A204.1 (cell line): ENCODE measurements around the gene FOXP4.

Experiments
- FAIRE-seq: peaks from 2 replicates; lab custom pipeline; 2012; peaks lifted over from hg19 to GRCh38; lab: Jason Lieb, UNC

Gene FOXP4

DNA sequence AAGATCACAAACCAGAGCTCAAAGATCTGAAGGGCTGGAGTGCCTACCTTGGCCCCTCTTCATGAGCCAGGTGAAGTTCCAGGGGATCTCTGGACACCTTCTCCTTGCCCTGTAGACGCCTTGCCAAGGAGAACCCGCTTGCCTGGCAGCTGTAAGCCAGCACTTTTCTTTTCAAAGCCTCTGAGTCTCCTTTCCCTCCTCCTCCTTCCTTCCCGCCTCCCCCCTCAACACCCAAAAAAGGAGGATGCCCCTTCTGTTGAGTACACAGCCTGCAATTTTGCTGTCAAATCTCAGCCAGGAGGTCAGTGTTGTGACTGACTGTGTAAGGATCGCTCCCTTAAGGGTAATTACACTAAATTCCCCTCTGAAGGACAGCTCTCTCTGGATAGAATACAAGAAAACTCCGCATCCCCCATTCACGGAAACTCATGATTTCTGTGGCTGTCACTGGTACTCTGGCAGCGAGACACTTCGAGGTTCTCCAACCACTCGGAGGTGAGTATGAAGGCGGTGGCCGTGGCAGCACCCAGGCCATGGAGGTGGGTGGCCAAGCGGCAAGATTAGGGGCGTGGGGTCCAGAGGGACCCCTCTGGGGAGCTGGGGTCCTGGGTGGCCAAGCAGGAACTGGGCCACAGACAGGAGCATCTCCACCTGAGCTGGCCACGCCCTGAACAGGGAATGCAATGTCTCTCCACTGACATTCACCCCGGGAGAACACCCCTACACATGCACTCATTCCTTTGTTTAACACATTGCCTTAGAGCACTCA, 23.2 kb upstream of the FOXP4 start:
- no peak for FAIRE-seq

DNA sequence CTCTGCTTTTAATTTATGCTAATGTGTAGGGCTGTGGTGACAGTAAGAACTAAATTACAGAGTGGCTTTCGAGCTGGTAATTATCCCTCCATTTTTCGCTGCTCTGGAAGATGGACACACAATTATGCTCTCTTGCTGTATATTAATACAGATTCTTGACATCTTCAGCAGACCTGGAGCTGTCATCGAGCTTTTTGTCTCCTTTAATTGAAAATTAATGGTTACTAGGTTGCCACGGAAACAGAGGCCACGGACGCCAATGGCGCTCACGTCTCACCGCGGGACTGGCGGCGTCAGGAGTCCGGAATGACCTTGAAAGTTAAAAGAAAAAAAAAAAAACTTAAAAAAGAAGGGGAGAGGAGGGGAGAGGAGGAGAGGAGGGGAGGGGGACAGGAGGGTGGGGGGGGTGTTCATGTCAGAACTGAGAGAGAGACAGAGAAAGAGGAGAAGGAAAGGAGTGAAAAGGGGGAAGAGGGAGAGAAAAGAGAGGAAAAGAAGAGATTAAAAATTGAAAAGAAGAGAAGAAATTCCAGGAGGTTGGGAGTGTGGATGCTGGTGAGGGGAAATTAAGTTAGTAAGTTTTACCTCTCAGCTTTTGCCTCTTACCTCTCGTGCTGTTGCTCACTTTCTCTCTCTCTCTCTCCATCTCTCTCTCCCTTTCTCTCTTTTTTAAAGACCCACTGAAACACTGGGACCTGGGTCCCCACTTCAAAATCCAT, 22.1 kb upstream of the FOXP4 start:
- FAIRE-seq, result no peak

DNA sequence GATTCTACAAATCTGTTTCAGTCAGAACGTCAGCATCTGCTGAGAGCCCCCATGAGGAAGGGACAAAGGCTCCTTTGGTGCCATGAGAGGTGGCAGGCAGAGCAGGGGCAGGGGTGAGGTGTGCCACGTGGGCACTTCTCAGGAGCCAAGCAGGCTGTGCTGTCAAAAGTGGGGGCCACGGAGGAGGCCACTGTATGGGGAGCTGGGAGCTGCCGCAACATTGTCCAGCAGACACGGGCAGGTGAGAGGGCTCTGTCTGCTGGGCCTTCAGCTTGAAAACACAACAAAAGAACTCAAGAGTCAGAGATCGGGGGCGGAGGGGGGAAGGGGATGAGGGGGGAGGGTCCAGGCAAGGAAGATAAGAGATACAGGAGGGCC, 21.6 kb upstream of the FOXP4 start:
- no peak for FAIRE-seq

DNA sequence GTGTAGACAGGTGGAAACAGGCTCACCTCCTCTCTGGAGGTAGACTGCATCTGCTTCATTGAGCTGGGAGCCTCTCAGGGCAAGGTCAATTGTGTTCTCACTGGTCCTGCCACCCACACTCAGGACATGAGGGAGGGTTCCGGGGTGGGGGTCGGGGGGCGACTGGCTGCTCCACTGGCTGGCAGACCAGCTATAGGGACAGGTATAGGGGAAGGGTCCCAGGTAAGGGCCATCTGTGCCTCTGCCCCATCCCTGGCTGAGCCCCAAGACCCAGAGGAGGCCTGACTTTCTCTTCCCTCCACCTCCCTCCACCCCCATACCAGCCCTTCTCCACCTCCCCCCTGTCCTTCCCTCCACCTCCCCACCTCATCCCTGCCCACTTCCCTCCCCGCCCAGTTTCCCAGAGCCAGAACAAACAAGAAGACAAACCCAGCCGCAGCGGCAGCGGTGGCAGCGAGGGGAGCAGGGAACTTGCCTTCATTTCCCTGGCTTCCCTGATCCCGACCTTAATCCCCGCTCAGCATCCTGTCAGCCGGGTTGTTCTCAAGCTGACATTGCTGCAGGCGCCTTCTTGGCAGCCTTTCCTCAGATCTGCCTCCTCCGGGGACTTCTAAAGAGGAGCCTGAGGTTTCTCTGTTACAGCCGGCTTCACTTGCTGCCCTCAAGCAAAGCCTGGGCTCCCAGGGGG, 18.3 kb upstream of the FOXP4 start:
- FAIRE-seq, result no peak

DNA sequence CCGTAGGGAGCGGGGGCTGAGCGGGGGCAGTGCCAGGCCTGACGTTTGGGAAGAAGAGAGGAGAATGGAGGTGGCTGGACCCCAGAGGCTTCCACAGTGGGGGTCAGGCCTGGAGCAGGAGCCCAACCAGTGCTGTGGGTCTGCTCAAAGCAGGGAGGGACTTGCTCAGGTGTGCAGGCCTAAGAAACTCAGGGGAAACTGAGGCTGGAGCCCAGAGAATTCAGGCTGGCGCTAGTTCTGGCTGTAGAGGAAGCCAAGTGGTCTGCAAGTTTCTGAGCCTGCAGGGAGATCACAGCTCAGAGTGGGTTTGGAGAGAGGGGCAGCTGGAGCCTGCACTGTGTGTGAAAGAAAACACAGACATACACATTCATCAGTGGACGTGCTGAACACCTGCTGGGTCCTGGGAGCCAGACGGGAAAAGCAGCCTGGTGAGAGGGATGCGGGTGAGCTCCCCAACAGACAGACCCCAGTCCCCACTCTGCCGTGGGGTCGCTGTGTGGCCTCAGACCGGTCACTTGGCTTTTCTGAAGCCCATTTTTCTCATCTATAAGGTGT, 17.7 kb upstream of the FOXP4 start:
- FAIRE-seq, result no peak

DNA sequence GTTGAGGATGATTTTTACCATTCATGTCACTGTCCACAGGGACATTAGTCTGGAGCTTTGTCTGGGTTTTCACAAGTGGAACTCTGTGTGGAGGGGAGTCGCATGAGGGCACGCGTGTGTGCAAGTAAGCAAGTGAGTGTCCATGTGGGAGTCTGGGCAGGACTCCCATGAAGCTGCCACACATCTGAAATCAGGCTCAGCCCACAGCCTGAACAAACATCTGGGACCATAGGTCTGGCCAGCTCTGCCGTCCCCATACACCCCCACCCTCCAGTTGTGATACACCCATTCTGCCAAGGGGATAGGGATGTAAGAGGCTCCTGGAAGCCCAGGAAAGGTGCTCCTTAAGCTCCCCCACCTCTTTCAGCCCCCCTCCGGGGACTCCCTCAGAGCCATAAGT, 17.1 kb upstream of the FOXP4 start:
- no peak for FAIRE-seq

DNA sequence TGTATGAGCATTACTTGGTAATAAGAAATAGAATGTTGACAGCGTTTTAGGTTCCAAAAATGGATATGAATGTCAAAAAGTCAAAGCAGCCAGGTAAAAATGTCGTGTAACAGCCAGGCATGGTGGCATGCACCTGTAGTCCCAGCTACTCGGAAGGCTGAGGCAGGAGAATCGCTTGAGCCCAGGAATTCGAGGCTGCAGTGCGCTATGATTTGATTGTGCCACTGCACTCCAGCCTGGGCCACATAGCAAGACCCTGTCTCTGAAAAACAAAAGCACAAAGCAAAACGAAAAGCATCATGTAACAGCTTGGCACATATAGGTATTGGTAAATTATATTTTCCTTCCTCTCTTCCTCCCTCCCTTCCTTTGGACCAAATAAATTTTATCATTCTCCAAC, 16.2 kb upstream of the FOXP4 start:
- FAIRE-seq, result no peak

DNA sequence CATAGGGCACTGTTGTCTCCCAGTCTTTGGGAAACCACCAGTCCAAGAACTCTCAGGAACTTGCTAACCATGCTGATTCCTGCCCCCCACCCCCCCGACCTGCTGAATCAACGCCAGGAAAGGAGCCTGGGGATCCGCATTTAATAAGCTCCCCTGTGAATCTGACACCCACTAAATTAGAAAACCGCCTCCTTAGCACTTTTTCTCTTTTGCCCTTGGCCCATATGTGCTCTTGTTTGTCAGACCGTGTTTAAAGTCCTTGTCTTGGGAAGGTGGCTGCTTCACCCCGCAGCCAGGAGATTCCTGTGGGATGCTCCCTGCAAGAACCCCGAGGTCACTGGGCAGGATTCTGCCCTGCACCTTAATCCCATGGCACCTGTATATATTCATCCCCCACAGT, 15.7 kb upstream of the FOXP4 start:
- FAIRE-seq, result no peak

DNA sequence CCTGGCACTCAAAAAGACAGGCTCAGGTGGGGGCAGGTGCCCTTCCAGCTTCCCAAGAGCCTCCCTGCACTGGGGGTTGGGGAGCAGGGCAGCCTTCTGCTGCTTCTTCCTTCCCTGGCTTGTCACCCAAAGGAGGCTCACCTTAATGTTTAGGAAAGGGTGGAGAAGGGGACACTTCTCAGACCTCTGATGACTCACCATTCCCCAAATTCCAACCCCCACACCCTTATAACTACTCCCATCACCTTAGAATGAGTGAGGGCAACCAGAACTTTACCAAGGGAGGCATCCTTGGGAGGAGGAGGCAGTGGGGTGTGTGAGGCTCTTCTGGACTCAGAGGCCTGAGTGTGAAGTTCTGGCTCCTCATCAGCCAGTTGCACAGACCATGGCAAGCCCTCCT, 15.2 kb upstream of the FOXP4 start:
- no peak for FAIRE-seq

DNA sequence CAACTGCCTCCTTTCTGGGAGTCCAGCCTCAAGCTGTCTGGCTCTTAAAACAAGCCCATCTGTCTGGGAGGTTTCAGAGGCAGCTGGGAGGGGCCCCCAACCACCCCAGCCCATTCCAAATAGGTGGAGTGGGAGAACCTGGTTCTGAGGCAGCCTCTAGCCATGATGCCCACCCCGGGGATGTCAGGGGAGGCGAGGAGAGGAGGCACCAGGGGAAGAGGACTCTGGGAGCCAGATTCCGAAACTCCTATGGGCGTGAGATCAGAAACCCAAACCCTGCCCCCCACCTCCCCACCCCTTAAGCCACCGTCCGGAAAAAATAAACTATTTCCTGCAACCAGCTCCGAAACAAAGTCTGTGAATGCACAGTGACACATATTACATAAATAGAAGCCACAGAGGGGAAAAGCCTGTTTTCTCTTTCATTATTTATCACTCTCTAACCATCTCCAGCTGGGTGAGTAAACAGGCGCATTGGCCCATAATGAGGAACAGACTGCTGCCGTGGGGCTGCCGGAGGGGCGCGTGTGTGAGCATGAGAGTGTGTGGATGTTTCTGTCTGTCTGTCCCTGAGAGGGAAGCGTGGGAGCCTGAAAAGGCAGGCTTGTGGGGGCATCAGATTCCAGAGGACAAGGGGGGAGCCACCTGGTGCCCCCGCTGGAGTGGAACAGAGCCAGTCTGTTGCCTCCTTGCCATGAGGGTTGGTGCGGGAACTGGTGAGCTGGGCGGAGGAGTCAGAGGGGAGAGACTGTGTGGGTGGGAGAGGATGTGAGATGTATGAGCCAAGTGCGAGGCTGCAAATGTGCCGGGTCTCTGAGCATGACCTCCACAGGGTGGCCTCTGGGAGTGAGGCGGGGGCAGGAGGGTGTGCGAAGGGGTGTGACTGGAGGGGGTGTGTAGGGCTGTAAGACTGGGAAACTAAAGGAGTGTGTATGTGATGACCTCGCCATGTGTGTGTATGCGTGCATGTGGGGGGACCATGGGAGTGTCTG, 14.3 kb upstream of the FOXP4 start:
- FAIRE-seq, result no peak

DNA sequence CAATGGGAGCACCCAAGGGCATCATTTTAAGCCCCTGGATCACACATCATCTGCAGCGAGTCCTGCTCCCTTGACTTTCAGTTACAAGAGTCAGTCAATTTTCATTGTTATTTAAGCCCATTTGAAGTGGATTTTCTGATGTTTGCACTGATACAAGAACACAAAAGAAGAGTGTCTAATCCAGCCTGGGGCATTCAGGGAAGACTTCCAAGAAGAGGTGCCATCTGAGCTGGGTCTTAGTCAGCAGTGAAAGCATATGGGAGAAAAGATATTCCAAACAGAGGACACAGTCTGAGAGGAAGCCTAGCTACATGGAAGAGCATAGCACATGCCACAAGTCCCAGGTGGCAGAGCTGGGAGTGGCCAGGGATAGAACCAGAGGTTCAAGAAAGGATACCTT, 10.4 kb upstream of the FOXP4 start:
- no peak for FAIRE-seq

DNA sequence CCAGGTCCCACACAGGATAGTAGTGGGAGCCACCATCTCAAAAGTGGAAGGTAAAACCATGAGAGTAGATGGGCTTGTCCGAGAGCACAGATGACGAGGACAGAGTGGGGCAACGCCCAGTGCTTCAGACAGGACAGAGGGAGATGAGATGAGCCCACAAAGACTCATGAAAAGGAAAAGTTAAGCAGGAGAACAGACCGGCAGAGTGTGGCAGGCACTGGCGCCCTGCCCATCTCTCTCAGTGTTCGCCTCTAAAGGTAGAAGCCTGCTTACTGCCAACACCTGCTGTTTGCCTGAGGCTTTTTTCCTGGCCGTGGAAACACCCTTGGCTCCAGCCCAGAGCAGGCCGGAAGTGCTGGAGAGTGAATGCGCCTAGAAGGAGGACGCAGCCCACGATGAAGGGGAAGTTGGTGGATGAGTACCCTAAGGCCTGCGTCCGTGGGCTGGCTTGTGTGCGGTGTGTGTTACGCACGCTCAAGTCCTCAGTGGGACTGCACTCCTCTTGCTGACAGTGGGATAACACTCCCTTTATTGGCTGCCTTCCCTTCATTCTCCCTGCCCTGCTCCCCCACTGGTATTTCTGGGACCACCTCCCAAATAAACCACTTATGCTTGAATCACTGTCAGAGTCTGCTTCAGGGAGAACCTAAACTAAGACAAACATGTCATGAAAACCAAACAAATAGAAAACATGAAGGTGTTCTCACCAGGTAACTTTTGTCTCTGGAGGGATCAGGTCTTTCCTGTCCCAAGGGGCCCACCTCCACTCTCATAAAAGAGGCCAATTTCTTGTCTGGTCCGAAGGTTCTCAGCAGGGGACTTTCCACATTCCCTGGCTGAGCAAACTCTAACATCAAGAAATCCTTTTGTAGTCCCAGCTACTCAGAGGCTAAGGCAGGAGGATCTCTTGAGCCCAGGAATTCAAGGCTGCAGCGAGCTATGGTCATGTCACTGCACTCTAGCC, 9.1 kb upstream of the FOXP4 start:
- FAIRE-seq, result no peak

DNA sequence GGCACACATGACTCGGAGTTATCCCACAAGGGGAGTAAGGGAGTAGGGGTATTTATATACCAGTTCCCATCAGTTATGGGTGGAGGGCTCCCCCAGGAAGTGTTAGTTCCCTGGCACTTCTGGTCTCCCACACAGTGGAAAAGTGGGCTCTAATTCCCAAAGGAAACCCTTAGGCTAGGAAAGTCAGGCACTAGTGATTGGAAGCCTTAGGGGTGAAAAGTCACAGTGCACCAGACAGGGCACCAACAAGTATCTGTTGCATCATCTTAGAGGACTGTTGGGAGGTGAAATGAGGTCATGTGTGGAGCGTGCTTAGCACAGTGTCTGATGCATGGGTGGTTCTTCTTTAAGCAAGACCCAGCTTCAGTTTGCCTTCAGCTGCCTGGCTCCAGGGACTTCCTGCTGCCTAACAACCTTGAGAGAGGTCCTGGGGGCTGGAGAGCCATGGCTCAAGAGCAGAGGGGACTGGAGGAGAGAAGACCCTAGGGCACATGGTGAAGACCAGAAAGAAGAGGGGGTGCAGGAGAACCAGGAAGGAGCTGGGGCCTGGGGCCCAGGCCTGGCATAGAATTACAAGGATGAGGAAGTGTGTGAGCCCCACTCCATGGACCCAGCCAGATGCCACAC, 7.5 kb upstream of the FOXP4 start:
- FAIRE-seq, result no peak

DNA sequence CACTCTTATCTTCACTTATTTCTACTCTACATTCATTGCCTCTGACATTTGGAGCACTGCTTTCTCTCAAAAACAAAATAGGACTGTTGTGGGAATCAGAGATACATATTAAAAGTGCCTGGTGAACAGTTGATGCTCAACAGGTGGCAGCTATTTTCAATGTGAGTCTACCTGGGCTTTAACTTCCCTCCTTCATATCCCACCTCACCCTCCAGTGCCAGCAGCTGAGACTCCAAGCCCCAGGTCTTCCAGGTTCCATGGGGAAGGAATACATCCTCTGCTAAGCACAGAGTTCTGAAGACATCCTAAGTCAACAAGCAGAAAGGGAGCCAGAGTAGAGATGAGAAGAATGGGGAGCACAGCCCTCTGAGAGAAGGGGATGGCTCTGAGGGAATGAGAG, 7.0 kb upstream of the FOXP4 start:
- no peak for FAIRE-seq

DNA sequence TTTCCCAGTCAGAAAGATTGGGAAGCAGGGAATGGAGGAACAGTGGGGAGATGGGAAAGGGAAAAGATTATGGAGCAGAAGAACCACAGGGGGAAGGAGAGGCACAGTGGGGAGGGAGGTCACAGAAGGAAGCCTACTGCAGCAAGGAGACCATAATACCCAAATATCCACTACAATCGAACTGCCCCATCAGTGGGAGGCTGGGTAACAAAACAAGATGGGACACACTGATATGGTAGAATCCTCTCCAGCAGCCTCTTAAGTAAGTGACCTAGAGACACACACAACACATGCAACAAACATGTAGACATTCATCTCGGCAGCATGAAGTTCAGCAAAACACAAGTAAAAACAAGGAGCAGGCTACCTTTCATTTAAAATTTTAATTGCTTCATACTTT, 4.8 kb upstream of the FOXP4 start:
- no peak for FAIRE-seq

DNA sequence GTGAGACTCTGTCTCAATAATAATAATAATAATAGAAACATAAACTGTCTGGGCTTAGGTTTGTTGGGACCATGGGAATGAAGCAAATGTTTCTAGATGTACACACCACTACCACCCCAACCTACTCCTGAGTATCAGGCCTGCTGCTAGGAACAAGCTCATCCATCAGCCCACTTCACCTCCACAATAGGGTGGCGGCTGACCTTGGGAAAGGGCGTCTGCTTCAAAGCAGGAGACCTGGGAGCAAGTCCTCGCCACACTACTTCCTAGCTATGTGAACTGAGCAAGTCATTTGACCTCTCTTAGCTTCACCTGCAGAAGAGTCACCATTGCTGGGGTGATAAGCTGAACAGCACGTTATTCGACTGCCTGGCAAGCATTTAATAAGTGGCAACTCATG, 3.1 kb upstream of the FOXP4 start:
- no peak for FAIRE-seq

DNA sequence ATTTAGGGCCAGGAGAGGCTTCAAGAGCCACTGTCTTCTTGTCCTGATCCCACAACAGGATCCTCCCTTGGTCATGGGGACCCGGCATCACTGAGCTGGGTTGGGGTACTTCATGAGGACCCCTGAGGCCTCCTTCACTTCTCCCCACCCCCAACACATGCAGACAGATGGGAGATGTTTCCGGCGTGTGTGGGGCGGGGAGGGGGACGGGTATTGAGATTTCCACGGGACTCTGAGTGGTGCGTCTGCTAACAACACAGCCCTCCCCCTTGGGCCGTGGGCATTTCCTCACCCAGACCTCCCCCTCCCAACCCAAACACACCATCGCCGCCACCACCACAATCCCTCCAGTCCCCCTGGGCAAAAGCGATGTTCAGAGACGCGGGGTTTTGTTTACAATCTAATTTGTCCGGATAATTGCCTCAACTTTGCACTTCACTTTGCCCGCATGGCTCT, 906 bp upstream of the FOXP4 start:
- FAIRE-seq, result no peak

DNA sequence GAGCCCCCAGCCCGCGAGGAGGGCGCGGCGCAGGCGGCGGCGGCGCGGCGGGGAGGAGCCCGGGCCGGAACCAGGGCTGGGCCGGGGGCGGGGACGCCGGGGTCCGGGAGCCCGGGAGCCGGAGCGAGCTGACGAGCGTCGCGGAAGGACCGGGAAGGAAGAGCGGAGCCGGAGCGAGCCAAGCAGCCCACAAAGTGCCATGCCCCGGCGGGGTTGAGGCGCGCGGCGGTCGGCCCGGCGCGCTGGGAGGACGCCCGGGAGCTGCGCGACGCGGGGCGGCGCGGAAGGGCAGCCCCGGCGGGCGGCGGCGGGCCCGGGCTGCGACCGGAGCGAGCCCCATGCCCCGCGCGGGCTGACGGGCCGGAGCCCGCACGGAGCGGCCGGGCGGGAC, 289 bp downstream of the FOXP4 start:
- FAIRE-seq, result no peak

DNA sequence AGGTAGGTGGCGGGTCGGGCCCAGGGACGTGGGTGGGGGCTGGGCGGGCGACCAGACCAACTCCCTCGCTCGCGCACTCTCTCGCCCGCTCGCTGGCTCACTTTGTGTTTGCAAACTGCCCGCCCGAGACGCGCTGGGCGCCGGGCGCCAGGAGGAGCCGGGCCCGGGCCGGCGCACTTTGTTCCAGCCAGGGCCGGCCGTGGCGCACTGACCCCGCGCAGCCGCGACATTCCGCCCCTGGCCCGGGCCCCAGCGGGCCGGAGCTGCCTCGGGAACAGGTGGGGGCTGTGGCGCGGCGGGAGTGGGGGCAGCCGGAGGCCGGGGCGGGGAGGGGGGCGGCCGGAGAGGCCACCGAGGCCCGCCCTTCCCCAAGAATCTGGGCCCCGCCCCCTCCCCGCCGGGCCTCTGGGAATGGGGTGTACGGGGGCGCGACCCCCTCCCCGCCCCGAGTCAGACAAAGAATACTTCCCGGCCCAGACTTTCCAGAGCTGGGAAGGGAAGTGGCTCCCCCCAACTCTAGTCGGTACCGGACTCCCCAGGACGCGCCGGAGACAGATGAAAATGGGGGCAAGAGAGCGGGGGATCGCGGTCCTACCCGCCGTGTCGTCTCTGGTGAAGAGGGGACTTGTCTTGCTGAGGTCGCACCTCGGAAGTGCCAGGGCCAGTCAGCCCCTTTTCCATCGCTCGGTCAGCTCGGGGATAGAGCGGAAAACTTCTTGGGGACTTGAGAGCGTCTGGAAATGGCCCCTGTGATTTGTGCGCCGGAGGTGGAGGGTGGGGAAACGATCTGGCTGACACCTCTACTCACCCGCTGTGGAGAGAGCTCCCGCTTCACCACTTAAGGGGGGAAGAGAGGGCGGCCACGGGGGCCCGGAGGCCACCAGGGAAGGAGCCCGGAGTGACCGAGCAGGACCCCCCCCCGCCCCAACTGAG, 951 bp downstream of the FOXP4 start:
- no peak for FAIRE-seq
